ENCODE measurements around the gene ARNT2.

The ARNT2 gene

DNA sequence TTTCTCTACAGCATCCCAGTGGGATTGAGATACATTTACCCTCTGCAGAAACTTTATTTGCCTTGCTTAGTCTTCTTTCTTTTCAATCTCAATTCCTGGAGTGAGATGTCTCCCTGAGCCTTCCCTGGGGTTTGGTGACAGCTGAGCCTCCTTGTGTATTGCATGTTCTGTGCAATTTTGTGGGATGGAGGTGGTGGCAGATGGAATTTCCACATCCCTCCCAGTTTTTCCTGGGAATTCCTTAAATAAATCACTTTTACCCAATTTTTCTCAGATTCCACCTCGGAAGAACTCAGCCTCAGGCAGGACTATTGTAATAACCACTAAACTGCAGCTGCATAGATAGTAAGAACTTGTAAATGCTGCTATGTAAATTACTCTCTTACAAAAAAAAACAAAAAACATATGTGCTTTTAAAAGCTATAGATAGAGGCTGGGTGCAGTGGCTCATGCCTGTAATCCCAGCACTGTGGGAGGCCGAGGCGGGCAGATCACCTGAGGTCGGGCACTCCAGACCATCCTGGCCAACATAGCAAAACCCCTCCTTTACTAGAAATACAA lies 202.4 kb downstream of the ARNT2 start:
- peaks cover 8% of the 10 kb centered on the region for H3K4me1 ChIP-seq (ENCODE audit: control insufficient read depth, insufficient read depth, low read length)
- no peaks in the 10 kb centered on the region for H3K9me3 ChIP-seq (ENCODE audit: control insufficient read depth, low read length)
- no peaks in the 10 kb centered on the region for H3K36me3 ChIP-seq (ENCODE audit: control insufficient read depth, insufficient read depth, low read length)
- no peak overlapping the region for H3K4me3 ChIP-seq (ENCODE audit: low read length)
- no peak overlapping the region for H3K9ac ChIP-seq (ENCODE audit: low read length)
- no peaks in the 10 kb centered on the region for H3K27me3 ChIP-seq (ENCODE audit: control insufficient read depth, insufficient read depth, low read length)

DNA sequence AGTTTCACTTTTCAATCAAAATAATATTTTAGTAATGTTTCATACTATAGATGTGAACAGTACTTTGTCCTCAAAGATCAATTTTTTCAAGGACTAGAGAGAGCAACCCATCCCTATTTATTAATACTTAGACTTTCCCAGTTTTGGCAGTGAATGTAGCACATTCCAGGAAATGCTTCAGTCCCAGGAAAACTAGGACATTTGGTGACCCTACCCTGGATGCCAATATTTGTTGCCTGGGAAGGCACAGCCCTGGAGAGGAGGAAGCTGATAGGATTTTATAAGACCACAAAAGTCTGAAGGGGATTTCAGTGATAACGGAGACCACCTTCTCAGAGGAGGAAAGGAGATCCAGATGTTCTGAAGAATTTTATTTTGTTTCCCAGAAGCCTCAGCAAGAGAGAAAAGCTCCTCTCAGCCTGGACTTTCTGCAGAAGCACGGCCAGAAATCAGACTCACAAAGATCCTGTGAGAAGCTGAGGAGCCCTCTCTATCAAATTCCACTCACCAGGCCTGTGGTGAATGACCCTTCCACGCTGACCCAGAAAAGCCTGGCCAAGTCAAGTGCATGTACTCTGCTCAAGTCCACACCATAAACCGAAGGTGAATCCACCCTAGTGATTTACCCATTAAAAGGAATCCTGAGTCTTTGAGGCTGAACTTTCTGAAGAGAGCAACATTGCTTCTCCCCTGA lies 203.3 kb downstream of the ARNT2 start:
- Histone ChIP-seq H3K9me3 (ENCODE audit: control insufficient read depth, low read length) (no peaks in the 10 kb centered on the region), H3K4me3 (ENCODE audit: low read length) (no peak overlapping the region), H3K27me3 (ENCODE audit: control insufficient read depth, insufficient read depth, low read length) (no peaks in the 10 kb centered on the region)

DNA sequence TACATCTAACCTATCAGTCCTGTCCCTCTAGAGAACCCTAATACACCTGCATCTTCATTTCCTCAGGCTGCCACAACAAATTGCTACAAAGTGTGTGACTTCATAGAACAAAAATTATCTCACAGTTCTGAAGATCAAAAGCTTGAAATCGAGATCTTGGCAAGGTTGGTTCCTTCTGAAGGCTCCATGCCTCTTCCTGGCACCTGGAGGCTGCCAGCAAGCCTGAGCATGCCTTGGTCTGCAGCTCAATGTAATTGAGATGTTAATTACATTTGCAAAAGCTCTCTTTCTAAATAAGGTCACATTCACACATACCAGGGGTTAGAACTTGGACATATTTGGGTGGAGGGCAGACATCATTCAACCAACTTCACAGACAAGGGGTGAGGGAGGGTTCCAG lies 204.5 kb downstream of the ARNT2 start:
- Histone ChIP-seq H3K4me1 (ENCODE audit: control insufficient read depth, insufficient read depth, low read length) (peaks cover 8% of the 10 kb centered on the region), H3K9me3 (ENCODE audit: control insufficient read depth, low read length) (no peaks in the 10 kb centered on the region), H3K4me3 (ENCODE audit: low read length) (no peak overlapping the region), H3K36me3 (ENCODE audit: control insufficient read depth, insufficient read depth, low read length) (no peaks in the 10 kb centered on the region), H3K9ac (ENCODE audit: low read length) (no peak overlapping the region), H3K27me3 (ENCODE audit: control insufficient read depth, insufficient read depth, low read length) (no peaks in the 10 kb centered on the region)

More for the DNA sequence above, 203.3 kb downstream of the ARNT2 start:
- Histone ChIP-seq H3K9ac (ENCODE audit: low read length) (no peak overlapping the region), H3K36me3 (ENCODE audit: control insufficient read depth, insufficient read depth, low read length) (no peaks in the 10 kb centered on the region), H3K4me1 (ENCODE audit: control insufficient read depth, insufficient read depth, low read length) (peaks cover 8% of the 10 kb centered on the region)

DNA sequence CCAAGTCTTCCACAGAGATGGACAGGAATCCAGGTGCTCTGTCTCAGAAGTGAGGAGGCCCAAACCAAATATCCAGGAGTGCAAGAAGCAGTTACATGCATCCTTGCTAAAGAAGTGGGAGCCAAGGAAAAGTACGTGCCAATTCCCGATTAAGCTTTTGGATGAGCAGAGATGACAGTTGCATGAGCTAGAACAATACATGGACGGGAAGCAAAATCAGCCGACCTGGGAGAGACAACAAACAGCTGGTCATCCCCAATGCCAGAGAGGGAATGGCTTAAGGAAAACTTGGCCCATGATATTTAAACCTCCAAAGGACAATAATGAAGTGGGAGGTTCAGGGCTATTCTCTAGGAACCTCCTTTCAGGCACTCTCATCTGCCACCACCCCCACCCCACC lies 204.9 kb downstream of the ARNT2 start:
- Histone ChIP-seq H3K4me3 (ENCODE audit: low read length) (no peak overlapping the region), H3K9me3 (ENCODE audit: control insufficient read depth, low read length) (no peaks in the 10 kb centered on the region), H3K4me1 (ENCODE audit: control insufficient read depth, insufficient read depth, low read length) (peaks cover 8% of the 10 kb centered on the region), H3K27me3 (ENCODE audit: control insufficient read depth, insufficient read depth, low read length) (no peaks in the 10 kb centered on the region), H3K36me3 (ENCODE audit: control insufficient read depth, insufficient read depth, low read length) (no peaks in the 10 kb centered on the region), H3K9ac (ENCODE audit: low read length) (no peak overlapping the region)

DNA sequence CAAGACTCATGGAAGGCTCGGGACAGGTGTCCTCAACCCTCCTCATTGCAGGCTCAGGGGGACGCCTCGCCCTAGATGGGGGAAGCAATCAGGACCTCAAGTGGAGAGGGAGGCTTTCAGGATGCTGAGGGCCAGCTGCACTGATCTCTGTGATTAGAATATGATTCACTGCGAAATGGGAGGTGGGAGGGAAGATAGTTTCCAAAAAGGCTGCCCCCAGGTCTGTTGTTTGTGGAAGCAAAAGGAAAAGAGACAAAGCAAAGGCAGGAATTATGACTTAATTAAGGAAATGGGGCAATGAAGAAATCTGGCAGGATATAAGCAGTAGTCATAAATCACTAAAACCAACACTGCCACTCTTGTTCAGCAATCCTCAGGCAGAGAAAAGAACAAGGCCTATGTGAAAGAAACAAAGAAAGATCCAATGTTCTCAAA lies 205.3 kb downstream of the ARNT2 start:
- H3K4me1 ChIP-seq (ENCODE audit: control insufficient read depth, insufficient read depth, low read length): peaks cover 8% of the 10 kb centered on the region
- no peaks in the 10 kb centered on the region for H3K36me3 ChIP-seq (ENCODE audit: control insufficient read depth, insufficient read depth, low read length)
- H3K27me3 ChIP-seq (ENCODE audit: control insufficient read depth, insufficient read depth, low read length): no peaks in the 10 kb centered on the region
- no peak overlapping the region for H3K9ac ChIP-seq (ENCODE audit: low read length)
- no peaks in the 10 kb centered on the region for H3K9me3 ChIP-seq (ENCODE audit: control insufficient read depth, low read length)
- H3K4me3 ChIP-seq (ENCODE audit: low read length): no peak overlapping the region

DNA sequence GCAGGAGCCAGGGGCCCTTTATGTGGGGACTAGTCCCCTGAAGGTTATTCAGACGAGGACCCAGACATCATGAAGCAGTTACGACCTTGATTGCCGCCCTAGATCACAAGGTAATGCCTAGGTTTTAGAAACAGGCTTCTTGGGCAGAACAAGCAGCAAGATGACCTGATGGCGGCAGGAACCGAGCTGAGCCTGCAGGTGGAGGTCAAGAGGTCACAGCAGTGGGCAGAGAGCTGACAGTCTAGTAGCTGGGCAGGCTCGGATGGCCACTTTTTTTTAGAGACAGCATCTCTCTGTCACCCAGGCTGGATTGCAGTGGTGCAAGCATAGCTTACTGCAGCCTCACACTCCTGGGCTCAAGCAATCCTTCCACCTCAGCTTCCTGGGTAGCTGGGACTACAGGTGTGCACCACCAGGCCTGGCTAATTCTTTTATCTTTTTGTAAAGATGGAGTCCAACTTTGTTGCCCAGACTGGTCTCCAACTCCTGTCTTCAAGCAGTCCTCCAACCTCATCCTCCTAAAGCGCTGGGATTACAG lies 207.4 kb downstream of the ARNT2 start:
- H3K4me3 ChIP-seq (ENCODE audit: low read length): no peak overlapping the region
- H3K4me1 ChIP-seq (ENCODE audit: control insufficient read depth, insufficient read depth, low read length): peaks cover 17% of the 10 kb centered on the region
- no peak overlapping the region for H3K9ac ChIP-seq (ENCODE audit: low read length)
- H3K9me3 ChIP-seq (ENCODE audit: control insufficient read depth, low read length): no peaks in the 10 kb centered on the region
- H3K27me3 ChIP-seq (ENCODE audit: control insufficient read depth, insufficient read depth, low read length): no peaks in the 10 kb centered on the region
- H3K36me3 ChIP-seq (ENCODE audit: control insufficient read depth, insufficient read depth, low read length): no peaks in the 10 kb centered on the region

DNA sequence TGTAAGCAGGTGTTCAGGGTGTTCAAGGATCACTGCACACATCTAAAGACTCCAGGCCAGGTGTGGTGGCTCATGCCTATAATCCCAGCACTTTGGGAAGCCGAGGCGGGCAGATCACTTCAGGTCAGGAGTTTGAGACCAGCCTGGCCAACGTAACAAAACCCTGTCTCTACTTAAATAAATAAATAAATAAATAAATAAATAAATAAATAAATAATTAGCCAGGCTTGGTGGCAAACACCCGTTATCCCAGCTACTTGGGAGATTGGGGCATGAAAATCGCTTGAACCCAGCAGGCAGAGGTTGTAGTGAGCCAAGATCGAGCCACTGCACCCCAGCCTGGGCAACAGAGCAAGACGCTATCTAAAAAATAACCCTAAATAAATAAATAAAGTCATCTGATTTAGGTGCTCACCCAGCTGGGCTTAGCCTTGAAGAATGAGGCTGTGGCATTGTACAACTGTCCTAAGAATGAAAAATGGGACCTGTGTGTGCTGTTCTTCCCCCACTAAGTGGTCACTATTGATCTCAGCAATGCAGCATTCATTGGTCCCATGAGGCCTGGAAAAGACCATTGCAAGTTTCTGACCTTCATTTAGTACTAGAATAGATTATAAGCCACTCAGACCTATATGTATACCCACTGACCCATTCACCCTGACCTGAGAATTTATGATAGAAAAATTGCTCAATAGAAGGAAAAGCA lies 208.1 kb downstream of the ARNT2 start:
- Histone ChIP-seq H3K27me3 (ENCODE audit: control insufficient read depth, insufficient read depth, low read length) (no peaks in the 10 kb centered on the region), H3K9me3 (ENCODE audit: control insufficient read depth, low read length) (no peaks in the 10 kb centered on the region), H3K9ac (ENCODE audit: low read length) (no peak overlapping the region), H3K36me3 (ENCODE audit: control insufficient read depth, insufficient read depth, low read length) (no peaks in the 10 kb centered on the region), H3K4me3 (ENCODE audit: low read length) (no peak overlapping the region), H3K4me1 (ENCODE audit: control insufficient read depth, insufficient read depth, low read length) (peaks cover 17% of the 10 kb centered on the region)

DNA sequence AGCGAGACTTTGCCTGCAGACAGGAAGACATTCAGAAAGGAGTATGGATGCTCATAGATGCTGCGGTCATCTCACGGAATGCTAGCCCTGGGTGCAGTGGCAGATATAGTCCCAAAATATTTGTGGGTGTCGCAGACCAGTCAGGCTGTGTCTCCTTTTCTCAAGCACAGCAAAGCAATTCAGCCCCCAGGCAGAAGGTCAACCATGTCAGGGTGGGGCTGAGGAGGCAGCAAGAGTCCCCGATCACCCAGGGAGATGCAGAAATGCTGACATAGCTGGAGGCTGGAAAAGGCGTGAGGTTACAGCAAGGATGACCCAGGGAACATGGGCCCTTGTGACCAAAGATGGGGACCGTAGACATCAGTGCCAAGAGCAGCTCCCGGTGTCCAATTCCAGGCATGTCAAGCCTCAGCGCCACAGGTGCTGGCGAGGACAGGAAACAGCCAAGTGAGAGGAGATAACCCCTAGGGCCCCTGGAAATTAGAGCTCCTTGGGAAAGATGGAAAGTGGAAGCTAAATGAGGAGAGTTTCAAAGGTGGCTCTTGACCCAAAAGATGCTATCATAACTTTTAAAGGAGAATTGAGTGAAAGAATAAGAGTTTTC lies 209.7 kb downstream of the ARNT2 start:
- no peaks in the 10 kb centered on the region for H3K36me3 ChIP-seq (ENCODE audit: control insufficient read depth, insufficient read depth, low read length)
- no peaks in the 10 kb centered on the region for H3K27me3 ChIP-seq (ENCODE audit: control insufficient read depth, insufficient read depth, low read length)
- no peaks in the 10 kb centered on the region for H3K9me3 ChIP-seq (ENCODE audit: control insufficient read depth, low read length)
- H3K4me1 ChIP-seq (ENCODE audit: control insufficient read depth, insufficient read depth, low read length): peaks cover 9% of the 10 kb centered on the region
- H3K9ac ChIP-seq (ENCODE audit: low read length): no peak overlapping the region
- no peak overlapping the region for H3K4me3 ChIP-seq (ENCODE audit: low read length)

DNA sequence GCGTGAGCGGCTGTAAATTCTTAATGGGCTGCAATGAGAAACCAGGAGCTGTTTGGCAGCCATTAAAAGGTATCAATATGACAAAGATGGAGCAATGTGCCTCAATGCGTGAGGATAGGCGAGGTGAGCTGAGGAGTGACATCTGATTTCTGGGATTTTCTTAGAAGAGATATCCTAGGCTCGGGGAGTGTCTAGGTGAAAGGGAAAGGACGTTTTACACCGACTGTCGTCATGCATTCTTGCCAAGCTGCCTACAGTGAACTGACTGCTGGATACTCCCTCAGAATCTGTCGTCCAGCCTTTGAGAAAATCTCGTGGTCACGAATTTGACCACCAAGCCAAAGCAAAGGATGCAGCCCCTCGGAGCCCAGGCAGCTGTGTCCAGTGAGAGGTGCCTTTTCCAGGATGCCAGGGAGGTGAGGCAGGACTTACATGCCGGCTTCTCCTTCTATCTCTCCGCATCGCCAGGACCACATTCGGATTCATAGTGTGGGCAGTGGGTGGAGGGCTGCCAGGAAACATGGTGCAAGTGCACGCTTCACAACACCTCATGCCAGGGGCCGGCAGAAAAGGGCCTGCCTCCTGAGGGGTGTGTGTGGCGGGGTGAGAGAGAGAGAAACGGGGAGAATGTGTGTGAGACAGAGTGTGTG lies 210.7 kb downstream of the ARNT2 start:
- no peaks in the 10 kb centered on the region for H3K27me3 ChIP-seq (ENCODE audit: control insufficient read depth, insufficient read depth, low read length)
- H3K9me3 ChIP-seq (ENCODE audit: control insufficient read depth, low read length): no peaks in the 10 kb centered on the region
- H3K4me3 ChIP-seq (ENCODE audit: low read length): no peak overlapping the region
- no peak overlapping the region for H3K9ac ChIP-seq (ENCODE audit: low read length)
- H3K4me1 ChIP-seq (ENCODE audit: control insufficient read depth, insufficient read depth, low read length): peaks cover 9% of the 10 kb centered on the region
- H3K36me3 ChIP-seq (ENCODE audit: control insufficient read depth, insufficient read depth, low read length): no peaks in the 10 kb centered on the region

DNA sequence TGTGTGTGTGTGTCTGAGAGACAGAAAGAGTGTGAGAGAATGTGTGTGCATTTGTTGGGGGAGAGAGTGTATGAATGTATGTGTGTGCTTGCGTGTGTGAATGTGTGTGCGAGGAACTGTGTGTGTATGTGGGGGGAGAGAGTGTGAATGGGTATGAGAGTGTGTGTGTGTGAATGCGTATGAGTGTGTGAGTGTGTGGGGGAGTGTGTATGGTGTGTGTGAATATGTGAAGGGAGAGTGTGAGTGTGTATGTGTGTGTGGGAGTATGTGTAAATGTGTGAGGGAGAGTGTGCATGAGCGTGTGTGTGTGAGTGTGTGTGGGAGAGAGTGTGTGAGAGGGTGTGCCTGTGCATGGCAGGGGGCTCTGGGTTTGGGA lies 211.2 kb downstream of the ARNT2 start:
- Histone ChIP-seq H3K9me3 (ENCODE audit: control insufficient read depth, low read length) (no peaks in the 10 kb centered on the region), H3K36me3 (ENCODE audit: control insufficient read depth, insufficient read depth, low read length) (no peaks in the 10 kb centered on the region), H3K27me3 (ENCODE audit: control insufficient read depth, insufficient read depth, low read length) (no peaks in the 10 kb centered on the region), H3K4me1 (ENCODE audit: control insufficient read depth, insufficient read depth, low read length) (peaks cover 9% of the 10 kb centered on the region), H3K9ac (ENCODE audit: low read length) (no peak overlapping the region), H3K4me3 (ENCODE audit: low read length) (no peak overlapping the region)

DNA sequence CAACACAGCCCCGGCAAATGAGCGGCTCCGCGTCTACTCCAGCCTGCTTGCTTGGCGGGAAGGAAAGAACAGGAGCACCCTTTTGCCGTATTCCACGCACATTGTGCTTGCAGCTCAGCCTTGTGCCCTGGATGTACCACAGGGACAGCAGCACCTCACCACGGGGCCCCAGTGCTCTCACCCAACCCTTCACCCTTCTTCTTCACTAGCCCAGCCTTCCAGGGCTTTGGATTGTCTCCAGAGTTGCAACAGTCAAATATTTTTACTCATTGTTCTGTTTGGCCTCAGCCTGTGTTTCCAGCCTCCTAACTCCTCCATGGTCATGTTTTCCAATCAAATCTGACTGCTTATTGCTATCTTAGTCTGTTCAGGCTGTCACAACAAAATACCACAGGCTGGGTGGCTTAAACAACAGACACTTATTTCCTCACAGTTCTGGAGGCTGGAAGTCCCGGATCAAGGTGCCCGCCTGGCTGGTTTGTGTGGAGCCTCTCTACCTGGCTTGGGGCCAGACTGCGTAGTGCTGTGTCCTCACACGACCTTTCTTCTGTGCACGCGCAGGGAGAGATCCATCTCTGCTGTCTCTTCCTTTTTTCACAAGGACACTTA lies 211.7 kb downstream of the ARNT2 start:
- Histone ChIP-seq H3K36me3 (ENCODE audit: control insufficient read depth, insufficient read depth, low read length) (no peaks in the 10 kb centered on the region), H3K9me3 (ENCODE audit: control insufficient read depth, low read length) (no peaks in the 10 kb centered on the region), H3K4me3 (ENCODE audit: low read length) (no peak overlapping the region), H3K4me1 (ENCODE audit: control insufficient read depth, insufficient read depth, low read length) (peaks cover 9% of the 10 kb centered on the region), H3K9ac (ENCODE audit: low read length) (peak overlapping the region; percentile 17), H3K27me3 (ENCODE audit: control insufficient read depth, insufficient read depth, low read length) (no peaks in the 10 kb centered on the region)
